Stimulated activated CD4-positive, alpha-beta T cell treated with anti-CD3 and anti-CD28 coated beads, TNF-alpha, amount 100 ng/mL, for 1 hour (primary cell): ENCODE measurements around the gene SOWAHD.
"Not testable (repeated sequence)": the region's sequence is repeated elsewhere in the genome, so short reads cannot be mapped to it uniquely, and the experiment has no call there.

Experiments
- DNase-seq, 3 donors: peaks; one replicate each; pipeline ENCODE4 v3.0.0-alpha.2; 2020; ENCODE audit warnings: low read depth in 3 of 3, low spot score in 1 of 3

The SOWAHD gene, protein sequence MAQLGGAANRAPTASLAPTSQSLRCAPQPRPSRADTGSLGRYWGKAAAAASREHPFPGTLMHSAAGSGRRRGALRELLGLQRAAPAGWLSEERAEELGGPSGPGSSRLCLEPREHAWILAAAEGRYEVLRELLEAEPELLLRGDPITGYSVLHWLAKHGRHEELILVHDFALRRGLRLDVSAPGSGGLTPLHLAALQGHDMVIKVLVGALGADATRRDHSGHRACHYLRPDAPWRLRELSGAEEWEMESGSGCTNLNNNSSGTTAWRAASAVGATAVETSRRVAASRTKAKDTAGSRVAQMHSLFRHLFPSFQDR

GRCh38 chrX:119757979-119758730 is at the start of gene SOWAHD:
SOWAHD (plus strand) TSS chrX:119758588; CDS start chrX:119758668, 80 bp downstream.
- no peak for DNase-seq

DNA sequence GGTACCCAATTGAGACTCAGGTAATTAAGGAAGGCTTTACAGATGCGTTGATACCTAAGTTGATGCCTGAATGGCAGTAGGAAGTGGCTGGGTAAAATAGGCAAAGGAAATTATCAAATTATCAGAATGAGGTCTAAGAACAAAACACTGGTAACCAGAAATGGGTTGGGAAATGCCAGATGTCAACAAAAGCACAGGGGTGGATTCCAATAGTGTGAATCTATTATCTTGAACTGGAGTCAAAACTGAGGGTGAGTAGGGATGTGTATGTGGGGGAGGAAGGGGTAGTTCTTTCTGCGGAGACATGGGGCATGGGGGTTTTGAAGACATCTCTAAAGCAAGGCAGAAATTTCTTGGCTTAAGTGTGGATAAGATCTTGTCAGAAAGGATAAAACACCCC is 49.5 kb upstream of the SOWAHD start:
- DNase-seq: no peak

- no peak for DNase-seq
Observed at GRCh38 chrX:119709630-119710029, 48.8 kb upstream of the SOWAHD start.

DNA sequence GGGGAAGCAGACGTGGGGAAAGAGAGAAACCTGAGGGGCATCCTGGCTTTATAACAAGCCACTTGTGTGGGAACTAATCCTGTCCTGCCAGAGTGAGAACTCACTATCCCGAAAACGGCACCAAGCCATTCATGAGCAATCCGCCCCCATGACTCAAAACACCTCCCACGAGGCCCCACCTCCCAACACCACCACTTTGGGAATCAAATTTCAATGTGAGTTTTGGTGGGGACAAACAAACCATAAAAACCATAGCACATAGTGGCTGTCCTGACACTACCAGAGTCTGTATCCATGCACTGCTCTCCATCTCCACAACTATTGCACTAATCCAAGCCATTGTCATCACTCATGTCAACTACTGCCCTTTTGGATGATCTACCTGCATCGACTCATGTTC is 36.9 kb upstream of the SOWAHD start:
- DNase-seq: no peak

DNA sequence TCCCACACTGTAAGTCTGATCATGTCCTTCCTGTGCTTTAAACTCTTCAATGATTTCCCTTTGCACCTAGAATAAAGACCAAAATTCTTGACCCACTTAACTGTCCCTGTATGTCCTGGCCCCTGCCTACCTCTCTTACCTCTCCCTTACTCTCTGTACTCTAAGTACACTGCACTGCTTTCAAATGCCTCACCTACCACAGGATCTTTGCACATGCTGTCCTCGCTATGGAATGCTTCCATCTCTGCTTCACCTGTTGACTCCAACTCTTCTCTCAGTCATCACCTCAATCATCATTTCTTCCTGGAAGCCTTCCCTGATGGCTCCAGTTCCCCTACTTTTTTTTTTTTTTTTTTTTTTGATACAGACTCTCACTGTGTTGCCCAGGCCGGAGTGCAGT is 36.5 kb upstream of the SOWAHD start:
- no peak for DNase-seq

GRCh38 chrX:119726900-119727555 is 31.4 kb upstream of the SOWAHD start:
- DNase-seq: no peak

DNA sequence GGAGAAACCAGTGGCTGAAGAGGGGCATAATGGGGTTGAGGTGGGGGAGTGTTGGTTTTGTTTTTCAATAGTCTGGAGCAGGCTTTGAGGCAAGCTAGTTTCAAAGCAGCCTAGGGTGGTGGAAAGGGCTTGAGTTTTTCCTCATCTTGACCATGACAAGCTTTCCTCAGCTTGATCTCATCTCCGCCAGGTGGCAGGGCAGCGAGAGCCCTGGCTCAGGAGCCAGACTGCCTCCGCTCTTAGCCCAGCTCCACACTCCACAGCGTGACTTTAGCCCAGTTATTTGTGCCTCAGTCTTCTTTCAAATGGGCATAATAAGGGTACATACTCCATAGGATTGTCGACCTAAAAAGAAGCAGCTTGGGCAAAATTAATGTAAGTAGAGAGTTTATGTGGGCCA is 29.9 kb upstream of the SOWAHD start:
- no peak for DNase-seq

DNA sequence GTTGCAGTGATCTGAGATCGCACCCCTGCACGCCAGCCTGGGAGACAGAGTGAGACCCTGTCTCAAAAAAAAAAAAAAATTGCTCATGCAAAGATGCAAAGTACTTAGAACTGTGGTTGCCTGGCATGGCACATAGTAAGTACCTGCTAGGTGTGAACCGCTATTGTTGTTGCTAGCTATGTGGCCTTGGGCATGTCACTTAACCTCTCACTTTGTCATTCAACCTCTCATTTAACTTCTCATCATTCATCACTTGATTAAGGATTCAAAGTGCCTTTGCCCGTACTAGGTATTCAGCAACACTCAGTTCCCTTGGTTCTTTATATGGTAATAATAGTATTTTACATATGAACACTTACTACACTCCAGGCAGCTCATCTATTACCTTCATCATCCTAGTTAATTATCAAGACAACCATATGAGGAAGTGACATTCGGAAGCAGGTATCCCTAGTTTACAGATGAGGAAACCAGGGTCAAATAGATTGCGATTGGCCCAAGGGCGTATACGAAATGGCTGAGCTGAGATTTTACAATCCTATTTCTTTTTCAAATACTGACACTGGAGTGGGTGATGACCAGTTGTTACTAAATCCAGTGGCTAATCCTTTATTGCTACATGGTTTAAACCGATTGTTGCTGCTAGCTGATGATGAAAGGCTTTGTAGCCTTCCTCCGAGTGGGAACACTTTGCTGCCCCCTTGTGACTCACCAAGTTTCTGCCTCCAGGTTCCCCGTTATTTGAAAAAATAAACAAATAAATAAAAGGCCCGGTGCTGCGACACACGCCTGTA is 28.8 kb upstream of the SOWAHD start:
- DNase-seq: peak; percentile 17 to 37 (median 24)

- DNase-seq: no peak
Observed at GRCh38 chrX:119734897-119735339, 23.5 kb upstream of the SOWAHD start.

DNA sequence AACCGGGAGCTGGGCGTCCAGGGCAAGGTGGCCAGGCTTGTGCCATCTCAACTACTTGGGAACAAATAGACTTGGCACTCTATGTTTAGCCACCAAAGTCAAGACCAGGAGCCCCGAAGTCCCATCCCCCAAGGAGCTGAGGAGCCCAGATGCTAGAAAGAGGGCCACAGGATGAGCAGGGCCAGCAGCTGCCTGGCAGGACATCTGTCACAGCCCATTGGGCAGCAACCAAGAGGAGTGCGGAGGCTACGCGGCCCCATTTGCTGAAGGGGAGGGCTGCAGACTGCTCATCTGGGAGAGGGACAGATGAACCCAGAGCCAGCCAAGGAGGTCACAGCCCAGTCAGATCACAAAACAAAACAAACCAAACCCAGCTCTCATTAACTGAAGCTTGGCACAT is 22.9 kb upstream of the SOWAHD start:
- no peak for DNase-seq

DNA sequence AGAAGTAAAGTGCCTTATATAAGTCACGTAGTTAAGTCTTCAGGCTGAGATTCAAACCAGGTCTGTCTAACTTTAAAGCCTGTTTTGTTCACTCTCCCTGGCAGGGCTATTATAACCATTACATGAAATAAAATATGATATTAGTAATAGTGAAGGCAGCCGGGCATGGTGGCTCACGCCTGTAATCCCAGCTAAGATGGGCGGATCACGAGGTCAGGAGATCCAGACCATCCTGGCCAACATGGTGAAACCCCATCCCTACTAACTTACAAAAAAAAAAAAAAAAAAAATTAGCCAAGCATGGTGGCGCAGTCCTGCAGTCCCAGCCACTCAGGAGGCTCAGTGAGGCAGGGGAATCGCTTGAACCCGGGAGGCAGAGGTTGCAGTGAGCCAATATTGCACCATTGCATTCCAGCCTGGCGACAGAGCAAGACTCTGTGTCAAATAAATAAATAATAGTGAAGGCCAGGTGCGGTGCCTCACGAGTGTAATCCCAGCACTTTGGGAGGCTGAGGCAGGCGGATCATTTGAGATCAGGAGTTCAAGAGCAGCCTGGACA is 22.1 kb upstream of the SOWAHD start:
- no peak for DNase-seq

- no peak for DNase-seq
Observed at GRCh38 chrX:119738742-119739141, 19.6 kb upstream of the SOWAHD start.

GRCh38 chrX:119745283-119745848 is 13.0 kb upstream of the SOWAHD start:
- DNase-seq: no peak

- DNase-seq: not testable (repeated sequence)
Observed at GRCh38 chrX:119750131-119750530, 8.3 kb upstream of the SOWAHD start.

GRCh38 chrX:119750751-119751150 is 7.6 kb upstream of the SOWAHD start:
- not testable (repeated sequence) for DNase-seq

DNA sequence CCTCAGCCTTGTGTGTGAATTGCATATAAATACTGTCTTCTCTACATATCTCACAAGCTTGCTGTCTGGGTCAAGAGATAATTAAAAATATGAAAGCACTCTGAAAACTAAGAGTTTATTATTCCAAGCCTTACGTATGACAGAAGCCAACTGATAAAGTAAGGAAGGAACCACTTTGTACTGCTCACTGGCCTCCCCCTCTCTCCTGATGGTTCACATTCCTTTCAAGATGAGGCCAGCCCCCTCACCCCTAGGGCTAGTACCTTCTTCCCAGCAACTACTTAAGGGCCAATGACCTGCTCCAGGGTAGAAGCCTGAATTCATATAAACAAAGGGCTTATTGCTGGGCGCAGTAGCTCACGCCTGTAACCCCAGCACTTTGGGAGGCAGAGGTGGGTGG is 5.4 kb upstream of the SOWAHD start:
- no peak for DNase-seq

GRCh38 chrX:119753639-119754257 is 4.6 kb upstream of the SOWAHD start:
- peak in 1 of 3 donors; percentile 18 for DNase-seq

GRCh38 chrX:119755981-119756533 is 2.3 kb upstream of the SOWAHD start:
- no peak for DNase-seq

GRCh38 chrX:119756926-119757635 is 1.3 kb upstream of the SOWAHD start:
- no peak for DNase-seq
